HepG2 (cell line): ENCODE data around the gene ABAT. TPM values are rescaled to one million over a fixed set of nuclear protein-coding genes. Genes with fewer than 3 reads are reported as not detected.

Source experiments
- ATAC-seq: fragments of 200-7000 bp; cut with Tn5 transposase; 3 replicates; pipeline ENCODE4 v1.9.1; 2020; ENCODE audit warnings: mild to moderate bottlenecking, moderate library complexity
- BruUV-seq: library from RNA; stranded (reverse); fragments of 400-500 nt; replicated peaks from 2 replicates; lab custom pipeline; 2021; lab: Mats Ljungman, UMichigan
- CTCF ChIA-PET: fragments of 300-600 bp; formaldehyde crosslinking; extraction: SDS; loops from one replicate; lab custom pipeline; 2021; ENCODE audit warnings: low total read pairs, inconsistent platforms, low intra/inter-chr PET ratio; lab: Yijun Ruan, JAX
- POLR2A ChIA-PET: fragments of 350-600 bp; sonication (Branson Sonifier 250); formaldehyde crosslinking; loops from one replicate; lab custom pipeline; 2020; ENCODE audit warnings: antibody characterized with exemption, inconsistent platforms; lab: Yijun Ruan, JAX
- DNase-seq: peaks from one replicate; pipeline ENCODE4 v3.0.0-alpha.2; 2015; ENCODE audit warnings: low spot score
- FAIRE-seq: peaks from 3 replicates; lab custom pipeline; 2011; peaks lifted over from hg19 to GRCh38; lab: Jason Lieb, UNC
- H2AFZ ChIP-seq: one replicate; pipeline ENCODE4 v1.6.1; 2011; ENCODE audit warnings: low read length, inconsistent platforms
- H3K27ac ChIP-seq: fragments of 300-600 bp; 3 replicates; pipeline ENCODE4 v1.8.0; 2011; ENCODE audit warnings: mixed run types, mild to moderate bottlenecking, mixed read lengths, low read length, inconsistent platforms; ENCODE audit not compliant: insufficient read depth; ENCODE audit errors: extremely low read length
- H3K27me3 ChIP-seq, 2 experiments: fragments of 200-600 bp in 1 of 2; 2 replicates in 1 of 2; 3 replicates in 1 of 2; pipeline versions ENCODE4 v1.6.0 to v1.8.0; 2011; ENCODE audit warnings: low read length in 2 of 2, mild to moderate bottlenecking in 2 of 2, moderate library complexity in 2 of 2, inconsistent platforms in 1 of 2; ENCODE audit not compliant: insufficient read depth in 2 of 2, control insufficient read depth in 1 of 2
- H3K36me3 ChIP-seq, 2 experiments: fragments of 200-600 bp in 1 of 2; replicated peaks in 1 of 2; 2 replicates in 1 of 2; 3 replicates in 1 of 2; pipeline versions ENCODE4 v1.5.1 to v1.8.0; 2011; ENCODE audit warnings: low read length in 2 of 2, inconsistent platforms in 1 of 2; ENCODE audit not compliant: insufficient read depth in 2 of 2, control insufficient read depth in 1 of 2
- H3K4me1 ChIP-seq: 2 replicates; pipeline ENCODE4 v1.5.1; 2012; ENCODE audit warnings: low read length, inconsistent platforms; ENCODE audit not compliant: insufficient read depth
- H3K4me2 ChIP-seq: 2 replicates; pipeline ENCODE4 v1.6.0; 2011; ENCODE audit warnings: low read depth, low read length, inconsistent platforms
- H3K4me3 ChIP-seq, 3 experiments: fragments of 200-600 bp in 1 of 3; sonication (generic), shearing (Covaris generic) in 1 of 3; replicated peaks in 1 of 3; 2 replicates each; pipeline ENCODE4 v1.5.1; 2011 to 2016; ENCODE audit warnings: low read length in 3 of 3, inconsistent platforms in 2 of 3, low read depth in 2 of 3, mild to moderate bottlenecking in 2 of 3, control low read depth in 1 of 3, mixed read lengths in 1 of 3; ENCODE audit not compliant: insufficient read depth in 1 of 3
- H3K79me2 ChIP-seq: one replicate; pipeline ENCODE4 v1.6.1; 2011; ENCODE audit warnings: low read length, inconsistent platforms; ENCODE audit not compliant: insufficient read depth
- H3K9ac ChIP-seq: 2 replicates; pipeline ENCODE4 v1.6.0; 2011; ENCODE audit warnings: mild to moderate bottlenecking, low read depth, low read length, inconsistent platforms; ENCODE audit not compliant: insufficient read depth
- H3K9me3 ChIP-seq: 2 replicates; pipeline ENCODE4 v1.5.1; 2012; ENCODE audit warnings: mild to moderate bottlenecking, low read length
- H4K20me1 ChIP-seq: 2 replicates; pipeline ENCODE4 v1.6.0; 2011; ENCODE audit warnings: inconsistent platforms, mild to moderate bottlenecking, low read length, moderate library complexity; ENCODE audit not compliant: insufficient read depth
- AKAP8 ChIP-seq: sonication (generic); formaldehyde crosslinking; IDR thresholded peaks from 2 replicates; pipeline ENCODE4 v1.5.1; 2020; ENCODE audit warnings: mild to moderate bottlenecking, missing genetic modification reagents
- ISL2 ChIP-seq: sonication (generic); formaldehyde crosslinking; IDR thresholded peaks from 2 replicates; pipeline ENCODE4 v1.5.0; 2020; ENCODE audit warnings: missing genetic modification reagents
- MBNL3 ChIP-seq: fragments of 250-450 bp; sonication (Bioruptor Pico); conservative IDR thresholded peaks from 2 replicates; pipeline ENCODE4 v1.8.0; 2022; ENCODE audit warnings: mild to moderate bottlenecking, inconsistent platforms
- MEF2D ChIP-seq: sonication (generic); formaldehyde crosslinking; IDR thresholded peaks from 2 replicates; pipeline ENCODE4 v1.5.1; 2020; ENCODE audit warnings: mild to moderate bottlenecking, missing genetic modification reagents
- MTF2 ChIP-seq: sonication (generic); formaldehyde crosslinking; IDR thresholded peaks from 2 replicates; pipeline ENCODE4 v1.5.0; 2020; ENCODE audit warnings: missing genetic modification reagents, borderline replicate concordance
- SETDB1 ChIP-seq: sonication (generic); formaldehyde crosslinking; IDR thresholded peaks from 2 replicates; pipeline ENCODE4 v1.5.1; 2020; ENCODE audit warnings: missing genetic modification reagents, mild to moderate bottlenecking, borderline replicate concordance
- ZNF225 ChIP-seq: sonication (generic); formaldehyde crosslinking; IDR thresholded peaks from 2 replicates; pipeline ENCODE4 v1.4.0; 2020; ENCODE audit warnings: mild to moderate bottlenecking, missing genetic modification reagents
- ZNF556 ChIP-seq: sonication (generic); formaldehyde crosslinking; IDR thresholded peaks from 2 replicates; pipeline ENCODE4 v1.4.0; 2020; ENCODE audit warnings: mild to moderate bottlenecking, missing genetic modification reagents, borderline replicate concordance
- WGBS: methylation state at CpG from one replicate; pipeline ENCODE4 v1.1.6; 2017; ENCODE audit warnings: low lambda C conversion rate; 5-methylcytosine and 5-hydroxymethylcytosine counted together
- in situ Hi-C: cut with HindIII; loops from 2 replicates; pipeline ENCODE4 v1.10.0; 2017; ENCODE audit warnings: low pct_unique_long_range_greater_than_20kb; ENCODE audit not compliant: extremely low pct_ligation_motif_present
- intact Hi-C: fragments of 100-400 bp; cut with micrococcal nuclease; formaldehyde crosslinking; loops from one replicate; pipeline ENCODE4 v1.10.0; 2022; ENCODE audit not compliant: unreplicated experiment
- polyA plus RNA-seq, 8 experiments: library from polyadenylated mRNA; depleted of rRNA in 3 of 8; stranded (reverse) in 7 of 8; unstranded in 1 of 8; fragments of >200 nt; fragmentation: Illumina TruSeq in 4 of 8; extraction: Trizol in 4 of 8; gene quantifications; 2 replicates each; pipeline versions ENCODE4 v1.2.1 to v1.2.3, GENCODE V29; 2011 to 2016; ENCODE audit warnings: low read depth in 4 of 8, missing spikeins in 1 of 8, mixed read lengths in 1 of 8; ENCODE audit not compliant: insufficient read depth in 1 of 8
- total RNA-seq, 5 experiments: library from RNA; depleted of rRNA; stranded (reverse); fragments of >200 nt; fragmentation: Illumina TruSeq; extraction: Trizol; gene quantifications; 2 replicates each; pipeline ENCODE4 v1.2.3, GENCODE V29; 2016; ENCODE audit warnings: low read depth in 1 of 5
- TF ChIP-seq, protein P1 (sequence below): sonication (generic); formaldehyde crosslinking; IDR thresholded peaks from 2 replicates; pipeline ENCODE4 v1.4.0; 2020; ENCODE audit warnings: mild to moderate bottlenecking, missing genetic modification reagents, borderline replicate concordance

Gene ABAT
- total and polyA plus RNA-seq, 2 of the 13 experiments (the other 11 are each of a cell fraction or from before 2014, with no cell fraction given), result 47.6 to 97.3 TPM

DNA sequence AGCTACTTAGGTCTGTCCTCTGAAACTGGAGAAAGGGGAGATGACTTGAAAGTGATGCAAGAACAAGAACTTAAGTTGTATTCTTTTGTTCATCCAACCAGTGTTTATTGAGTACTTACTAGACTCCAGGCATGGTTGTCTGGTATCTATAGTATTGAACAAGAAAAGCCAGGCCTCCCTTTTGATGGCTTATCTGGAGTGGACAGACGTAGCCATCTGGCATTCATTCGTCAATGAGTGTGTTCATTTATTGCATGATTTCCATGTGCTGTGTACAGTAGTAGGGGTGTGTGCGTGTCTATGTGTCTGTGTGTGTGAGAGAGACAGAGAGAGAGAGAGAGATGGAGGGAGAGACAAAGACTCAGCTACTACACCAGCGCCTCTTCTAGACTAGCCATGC is 9.2 kb downstream of the ABAT start:
- Histone ChIP-seq H3K9me3 (no peaks in the 10 kb centered on the region), H3K4me2 (no peak overlapping the region), H3K27ac (no peak overlapping the region), H3K27me3 (no peaks in the 10 kb centered on the region), H4K20me1 (0 out of 2 replicates have a peak, but pooled peaks cover 4% of the 10 kb centered on the region), H3K79me2 (peaks cover 17% of the 10 kb centered on the region), H3K9ac (no peak overlapping the region), H3K4me3 (no peak overlapping the region), H3K36me3 (peaks cover 2 to 15% of the 10 kb centered on the region in 2 experiments; a peak in 3 of 5 replicates), H2AFZ (no peak overlapping the region), H3K4me1 (peaks cover 59% of the 10 kb centered on the region)
- CTCF ChIA-PET, result no interaction called here
- in situ Hi-C loops (no loop called here), intact Hi-C loops (no loop called here)
- TF ChIP-seq ZNF225 (no peak), ISL2 (no peak), ZNF556 (CRISPR knock-in tag) (no peak), AKAP8 (CRISPR knock-in tag) (no peak), MTF2 (CRISPR knock-in tag) (no peak), SETDB1 (CRISPR knock-in tag) (no peak), MBNL3 (CRISPR knock-in tag) (no peak), MEF2D (CRISPR knock-in tag) (no peak)
- TF ChIP-seq, protein P1, sequence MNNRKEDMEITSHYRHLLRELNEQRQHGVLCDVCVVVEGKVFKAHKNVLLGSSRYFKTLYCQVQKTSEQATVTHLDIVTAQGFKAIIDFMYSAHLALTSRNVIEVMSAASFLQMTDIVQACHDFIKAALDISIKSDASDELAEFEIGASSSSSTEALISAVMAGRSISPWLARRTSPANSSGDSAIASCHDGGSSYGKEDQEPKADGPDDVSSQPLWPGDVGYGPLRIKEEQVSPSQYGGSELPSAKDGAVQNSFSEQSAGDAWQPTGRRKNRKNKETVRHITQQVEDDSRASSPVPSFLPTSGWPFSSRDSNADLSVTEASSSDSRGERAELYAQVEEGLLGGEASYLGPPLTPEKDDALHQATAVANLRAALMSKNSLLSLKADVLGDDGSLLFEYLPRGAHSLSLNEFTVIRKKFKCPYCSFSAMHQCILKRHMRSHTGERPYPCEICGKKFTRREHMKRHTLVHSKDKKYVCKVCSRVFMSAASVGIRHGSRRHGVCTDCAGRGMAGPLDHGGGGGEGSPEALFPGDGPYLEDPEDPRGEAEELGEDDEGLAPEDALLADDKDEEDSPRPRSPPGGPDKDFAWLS (CRISPR knock-in tag), result no peak
- no peak for ATAC-seq
- WGBS, result 81% methylated on average over 4 of the region's 4 CpGs
- POLR2A ChIA-PET, result no interaction called here
- no peak for FAIRE-seq
- BruUV-seq, result no TSS peak
- no peak for DNase-seq
